C4-2B (cell line): ENCODE results near the gene ZNF414.
"Not testable (repeated sequence)": the region's sequence is repeated elsewhere in the genome, so short reads cannot be mapped to it uniquely, and the experiment has no call there.

Experiments used
- H3K27ac ChIP-seq: fragments of 450-650 bp; 2 replicates; pipeline ENCODE4 v1.5.1; 2017
- CTCF ChIP-seq: fragments of 450-650 bp; conservative IDR thresholded peaks from 2 replicates; pipeline ENCODE4 v1.5.1; 2017; ENCODE audit warnings: mild to moderate bottlenecking
- ZFX ChIP-seq: fragments of 450-650 bp; IDR thresholded peaks from 2 replicates; pipeline ENCODE4 v1.6.1; 2017

The ZNF414 gene

GRCh38 chr19:8513687-8514504 lies at the start of gene ZNF414:
Gene ZNF414 (minus strand): TSS chr19:8514167. CDS start chr19:8514046, 121 bp downstream.
- TF ChIP-seq ZFX (no peak), CTCF (no peak)

GRCh38 chr19:8561075-8561764 lies 47.3 kb upstream of the ZNF414 start:
- H3K27ac ChIP-seq: no peak overlapping the region
- TF ChIP-seq CTCF (no peak), ZFX (no peak)

More at GRCh38 chr19:8513687-8514504, at the start of gene ZNF414:
- H3K27ac ChIP-seq: peak within 1 kb of the TSS; percentile 89

- no peak for TF ChIP-seq ZFX
- TF ChIP-seq CTCF: no peak
Observed at GRCh38 chr19:8558325-8558724, 44.4 kb upstream of the ZNF414 start.

GRCh38 chr19:8557642-8558238 lies 43.8 kb upstream of the ZNF414 start:
- TF ChIP-seq ZFX (no peak), CTCF (no peak)
- H3K27ac ChIP-seq: no peak overlapping the region

More at GRCh38 chr19:8558325-8558724, 44.4 kb upstream of the ZNF414 start:
- H3K27ac ChIP-seq: no peak overlapping the region

GRCh38 chr19:8553729-8554128 lies 39.8 kb upstream of the ZNF414 start:
- H3K27ac ChIP-seq: not testable (repeated sequence)

- H3K27ac ChIP-seq: no peak overlapping the region
- TF ChIP-seq ZFX (no peak), CTCF (no peak)
Observed at GRCh38 chr19:8552810-8553209, 38.8 kb upstream of the ZNF414 start.

- TF ChIP-seq CTCF (no peak), ZFX (no peak)
- no peak overlapping the region for H3K27ac ChIP-seq
Observed at GRCh38 chr19:8550070-8550469, 36.1 kb upstream of the ZNF414 start.
